ENCODE data around the gene C2orf78. TPM values are rescaled to one million over a fixed set of nuclear protein-coding genes. Genes with fewer than 3 reads are reported as not detected.
A peak's percentile ranks its signal among the peaks of the same experiment; 100 is the strongest.

C2orf78 gene
- total RNA-seq, 2 donors from 2014 or later = not detected

DNA sequence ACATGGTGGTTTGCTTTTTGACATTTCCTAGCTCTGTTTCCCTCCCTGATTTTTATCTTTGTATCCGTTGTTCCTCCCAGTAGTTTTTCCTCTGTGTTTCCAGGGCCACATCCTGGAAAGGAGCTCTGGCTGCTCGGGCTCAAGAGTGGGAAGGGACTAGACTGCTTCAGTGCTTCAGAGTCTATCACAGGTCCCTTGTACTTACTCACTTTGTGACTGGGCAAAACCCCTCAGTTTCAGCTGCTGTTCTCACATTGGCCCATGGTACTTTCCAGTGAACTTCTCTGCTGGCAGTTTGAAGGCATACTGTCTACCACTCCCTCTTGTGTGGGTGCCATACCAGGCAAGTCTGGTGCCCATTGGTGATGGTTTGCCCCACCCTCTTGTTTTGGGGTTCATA lies 37.2 kb downstream of the C2orf78 start:
- Mint-ChIP-seq H3K27me3 (ENCODE audit: low read depth) (peaks cover 22% of the 10 kb centered on the region), H3K4me1 (ENCODE audit: low read depth) (peaks cover 38% of the 10 kb centered on the region), H3K9me3 (no peaks in the 10 kb centered on the region), H3K27ac (peak overlapping the region; percentile 47), H3K4me3 (peak overlapping the region; percentile 72 to 73), H3K36me3 (ENCODE audit: insufficient read depth in 2 of 2) (no peaks in the 10 kb centered on the region)
- DNase-seq (peak; percentile 68), ATAC-seq (replicated peaks in 1 of 2) (peak; percentile 89 to 93)

DNA sequence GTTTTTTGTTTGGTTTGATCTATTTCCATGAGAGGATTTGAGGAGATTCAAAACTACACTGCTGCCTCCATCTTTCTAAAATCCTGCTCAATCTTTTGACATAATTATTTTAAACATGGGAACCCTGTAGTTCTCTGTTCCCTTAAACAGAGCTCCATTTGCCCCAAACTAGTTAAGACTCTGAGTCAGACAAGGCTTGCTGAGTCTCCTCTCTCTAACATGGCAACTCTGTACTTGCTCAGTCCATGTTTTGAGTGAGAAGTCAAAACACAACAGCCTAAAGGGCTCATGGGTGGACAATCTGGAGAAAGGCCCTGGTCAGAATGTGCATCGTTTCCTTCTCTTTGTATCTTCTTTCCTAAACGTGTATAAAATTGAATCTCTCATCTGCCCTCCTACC lies 37.7 kb downstream of the C2orf78 start:
- H3K9me3 Mint-ChIP-seq = no peaks in the 10 kb centered on the region
- peaks cover 38% of the 10 kb centered on the region for H3K4me1 Mint-ChIP-seq (ENCODE audit: low read depth)
- peak overlapping the region; percentile 72 to 73 for H3K4me3 Mint-ChIP-seq
- H3K27ac Mint-ChIP-seq = peak overlapping the region; percentile 47
- H3K27me3 Mint-ChIP-seq (ENCODE audit: low read depth) = peaks cover 22% of the 10 kb centered on the region
- ATAC-seq (replicated peaks in 1 of 2) (peak; percentile 39 to 47), DNase-seq (no peak)
- H3K36me3 Mint-ChIP-seq (ENCODE audit: insufficient read depth in 2 of 2) = no peaks in the 10 kb centered on the region

DNA sequence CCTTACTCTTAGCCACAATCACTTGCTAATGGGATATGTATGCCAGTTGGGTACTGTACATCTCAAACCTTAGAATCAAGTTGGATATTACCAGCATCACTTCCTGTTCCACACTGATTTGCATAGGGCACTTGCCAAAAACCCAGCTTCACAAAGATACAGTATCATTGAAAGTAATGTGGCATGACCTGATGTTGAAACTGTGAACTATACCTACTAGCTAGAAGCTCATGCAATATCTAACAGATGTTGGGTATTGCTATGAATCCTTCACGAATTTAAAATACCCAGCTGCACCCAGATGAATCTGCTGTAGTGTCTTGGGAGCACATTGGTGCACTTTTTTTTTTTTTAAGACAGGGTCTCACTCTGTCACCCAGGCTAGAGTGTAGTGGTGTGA lies 38.3 kb downstream of the C2orf78 start:
- no peaks in the 10 kb centered on the region for H3K9me3 Mint-ChIP-seq
- H3K36me3 Mint-ChIP-seq (ENCODE audit: insufficient read depth in 2 of 2) = no peaks in the 10 kb centered on the region
- H3K4me3 Mint-ChIP-seq = peak overlapping the region; percentile 72 to 73
- H3K4me1 Mint-ChIP-seq (ENCODE audit: low read depth) = peaks cover 42% of the 10 kb centered on the region
- H3K27ac Mint-ChIP-seq = peak overlapping the region; percentile 47
- ATAC-seq (replicated peaks in 1 of 2) (peak; percentile 73 to 74), DNase-seq (peak in 1 of 2 donors; percentile 9)
- peaks cover 22% of the 10 kb centered on the region for H3K27me3 Mint-ChIP-seq (ENCODE audit: low read depth)

DNA sequence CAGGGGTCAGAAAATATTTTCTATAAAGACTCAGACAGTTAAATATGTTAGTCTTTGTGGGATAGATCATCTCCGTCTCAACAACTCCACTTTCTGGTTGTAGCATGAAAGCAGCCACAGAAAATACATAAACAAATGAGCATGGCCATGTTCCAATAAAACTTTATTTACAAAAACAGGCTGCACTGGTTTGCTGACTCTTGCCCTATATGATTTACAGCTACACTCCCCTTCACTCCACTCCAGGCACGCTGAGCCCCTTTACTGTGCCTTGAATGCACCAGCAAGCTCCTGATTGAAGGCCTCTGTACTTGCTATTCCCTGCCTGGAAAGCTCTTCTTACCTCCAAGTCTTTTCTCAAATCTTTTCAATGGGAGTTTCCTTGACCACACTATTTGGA lies 39.0 kb downstream of the C2orf78 start:
- Mint-ChIP-seq H3K9me3 (no peaks in the 10 kb centered on the region), H3K4me1 (ENCODE audit: low read depth) (peaks cover 49% of the 10 kb centered on the region), H3K27ac (no peak overlapping the region), H3K27me3 (ENCODE audit: low read depth) (peaks cover 22% of the 10 kb centered on the region), H3K36me3 (ENCODE audit: insufficient read depth in 2 of 2) (no peaks in the 10 kb centered on the region), H3K4me3 (no peak overlapping the region)
- DNase-seq (no peak), ATAC-seq (replicated peaks in 1 of 2) (no peak)

DNA sequence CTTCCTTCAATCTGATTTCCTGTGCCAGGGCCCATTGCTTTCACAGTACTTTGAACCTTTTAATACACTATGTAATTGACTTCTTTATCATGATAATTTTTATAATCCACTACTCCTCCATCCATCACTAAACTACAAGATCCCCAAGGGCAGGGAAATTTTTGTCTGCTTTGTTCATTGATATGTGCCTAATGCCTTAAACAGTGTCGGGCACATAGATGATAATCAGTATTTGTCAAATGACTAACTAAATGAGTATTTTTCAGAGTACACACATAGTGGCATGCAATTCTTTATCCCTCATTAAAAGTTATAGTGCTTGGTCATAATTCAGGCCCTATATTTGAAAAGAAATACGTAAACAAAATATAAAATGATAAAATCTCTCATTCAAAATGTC lies 39.4 kb downstream of the C2orf78 start:
- ATAC-seq (replicated peaks in 1 of 2) = no peak
- Mint-ChIP-seq H3K4me3 (no peak overlapping the region), H3K4me1 (ENCODE audit: low read depth) (peaks cover 53% of the 10 kb centered on the region), H3K27ac (no peak overlapping the region), H3K36me3 (ENCODE audit: insufficient read depth in 2 of 2) (no peaks in the 10 kb centered on the region), H3K9me3 (no peaks in the 10 kb centered on the region), H3K27me3 (ENCODE audit: low read depth) (peaks cover 22% of the 10 kb centered on the region)
- DNase-seq = no peak

DNA sequence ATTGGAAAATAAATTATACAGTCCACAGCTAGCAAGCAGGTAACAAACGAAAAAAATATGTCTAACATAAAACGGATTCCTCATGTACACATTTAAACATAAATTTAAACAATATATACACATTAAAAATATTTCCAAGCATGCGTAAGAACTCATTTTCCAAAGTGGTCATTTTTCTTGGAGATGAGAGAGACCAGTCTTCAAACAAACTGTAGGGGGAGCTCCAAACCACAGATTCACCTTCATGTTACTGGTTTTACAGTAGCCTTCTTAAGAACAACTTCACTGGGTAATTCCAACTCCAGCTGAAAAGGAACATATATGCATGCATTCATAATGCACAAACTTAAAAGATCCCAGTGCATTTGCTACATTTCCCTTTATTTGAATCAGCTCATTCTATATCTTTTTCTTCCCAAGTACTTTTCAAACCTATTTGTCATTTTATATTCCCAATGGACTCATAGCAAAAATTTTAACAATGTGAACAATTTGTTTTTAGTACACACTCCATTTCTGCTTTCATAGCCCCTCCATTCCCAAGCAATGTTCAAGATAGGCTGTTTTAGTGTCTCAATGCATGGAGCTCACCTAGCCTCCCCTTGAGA lies 40.0 kb downstream of the C2orf78 start:
- no peaks in the 10 kb centered on the region for H3K9me3 Mint-ChIP-seq
- ATAC-seq (replicated peaks in 1 of 2) (no peak), DNase-seq (peak; percentile 30 to 39)
- H3K36me3 Mint-ChIP-seq (ENCODE audit: insufficient read depth in 2 of 2) = no peaks in the 10 kb centered on the region
- peaks cover 20% of the 10 kb centered on the region for H3K27me3 Mint-ChIP-seq (ENCODE audit: low read depth)
- no peak overlapping the region for H3K4me3 Mint-ChIP-seq
- peaks cover 58% of the 10 kb centered on the region for H3K4me1 Mint-ChIP-seq (ENCODE audit: low read depth)
- no peak overlapping the region for H3K27ac Mint-ChIP-seq

DNA sequence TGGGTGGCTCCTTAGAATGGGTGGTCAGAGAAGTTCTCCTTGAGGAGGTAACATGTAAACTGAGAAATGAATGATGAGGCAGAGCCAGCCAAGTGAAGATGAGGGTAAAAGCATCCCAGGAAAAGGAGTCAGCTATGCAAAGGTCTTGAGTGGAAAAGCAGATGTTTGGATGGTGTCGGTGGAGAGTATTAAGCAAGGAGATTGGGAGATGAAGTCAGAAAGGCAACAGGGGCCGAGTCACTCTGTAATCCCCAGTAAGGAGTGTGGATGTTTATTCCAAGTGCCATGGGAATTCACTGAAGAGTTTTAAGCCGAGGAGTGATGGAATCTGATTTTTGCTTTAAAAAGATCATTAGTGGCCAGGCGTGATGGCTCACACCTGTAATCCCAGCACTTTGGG lies 41.4 kb downstream of the C2orf78 start:
- no peak for ATAC-seq (replicated peaks in 1 of 2)
- H3K27me3 Mint-ChIP-seq (ENCODE audit: low read depth) = peaks cover 9% of the 10 kb centered on the region
- DNase-seq = no peak
- H3K27ac Mint-ChIP-seq = no peak overlapping the region
- no peaks in the 10 kb centered on the region for H3K9me3 Mint-ChIP-seq
- H3K4me3 Mint-ChIP-seq = no peak overlapping the region
- H3K36me3 Mint-ChIP-seq (ENCODE audit: insufficient read depth in 2 of 2) = peaks cover 1 to 3% of the 10 kb centered on the region in 2 donors
- peaks cover 70% of the 10 kb centered on the region for H3K4me1 Mint-ChIP-seq (ENCODE audit: low read depth)

DNA sequence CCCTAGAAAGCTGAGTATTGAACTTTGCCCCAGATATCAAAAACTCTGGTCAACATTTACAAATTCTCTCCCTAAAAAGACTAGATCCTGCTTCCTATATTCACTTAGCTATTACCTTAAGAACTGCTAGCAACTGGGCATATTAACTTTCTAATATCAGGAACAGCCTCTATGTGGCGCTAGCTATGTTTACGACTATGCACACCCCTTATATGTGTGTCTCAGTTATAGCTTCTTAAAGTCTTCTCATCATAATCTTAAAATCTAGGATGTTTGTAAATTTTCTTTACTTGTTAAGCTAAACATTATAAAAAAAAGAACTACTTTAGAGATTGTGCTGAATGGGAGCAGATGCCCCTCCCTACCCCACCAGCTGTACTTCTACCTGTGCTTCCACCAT lies 43.0 kb downstream of the C2orf78 start:
- peaks cover 3 to 9% of the 10 kb centered on the region in 2 donors for H3K36me3 Mint-ChIP-seq (ENCODE audit: insufficient read depth in 2 of 2)
- H3K27me3 Mint-ChIP-seq (ENCODE audit: low read depth) = no peaks in the 10 kb centered on the region
- peak overlapping the region; percentile 77 to 98 for H3K4me3 Mint-ChIP-seq
- DNase-seq (no peak), ATAC-seq (replicated peaks in 1 of 2) (no peak)
- H3K4me1 Mint-ChIP-seq (ENCODE audit: low read depth) = peaks cover 70% of the 10 kb centered on the region
- H3K27ac Mint-ChIP-seq = peak overlapping the region; percentile 56
- no peaks in the 10 kb centered on the region for H3K9me3 Mint-ChIP-seq

DNA sequence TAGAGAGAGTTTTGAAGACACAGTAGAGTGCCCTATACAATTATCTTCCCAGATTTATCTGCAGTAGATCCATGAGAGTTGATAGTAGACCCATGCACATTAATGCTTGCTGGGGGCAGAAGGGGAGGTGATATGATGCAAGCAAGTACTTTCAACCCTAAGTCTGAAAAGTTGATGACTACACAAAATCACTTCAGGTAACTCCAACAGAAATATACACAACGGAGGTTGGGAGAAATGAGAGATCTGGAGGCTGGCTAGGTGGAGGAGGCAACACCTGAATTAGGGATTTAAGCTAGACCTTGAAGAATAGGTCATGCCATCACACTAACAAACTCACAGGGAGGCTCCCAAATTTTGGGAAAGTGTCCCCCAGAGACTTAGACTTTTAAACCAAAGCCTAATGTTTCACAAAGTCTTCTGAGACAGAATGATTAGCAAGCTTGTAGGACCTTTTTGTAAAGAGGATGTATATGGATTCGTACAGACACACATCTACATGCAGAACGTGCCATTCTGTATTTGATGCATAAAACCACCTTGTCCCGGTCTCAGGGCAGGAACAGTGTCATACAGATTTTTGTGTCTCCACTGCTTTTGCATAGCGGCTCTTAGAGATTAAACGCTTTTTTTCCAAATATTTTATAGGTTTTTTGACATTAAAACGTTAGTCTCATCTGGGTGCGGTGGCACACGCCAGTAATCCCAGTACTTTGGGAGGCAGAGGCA lies 43.8 kb downstream of the C2orf78 start:
- H3K9me3 Mint-ChIP-seq = no peaks in the 10 kb centered on the region
- H3K27me3 Mint-ChIP-seq (ENCODE audit: low read depth) = no peaks in the 10 kb centered on the region
- peak overlapping the region; percentile 56 for H3K27ac Mint-ChIP-seq
- peak overlapping the region; percentile 90 to 98 for H3K4me3 Mint-ChIP-seq
- no peak for ATAC-seq (replicated peaks in 1 of 2)
- no peak for DNase-seq
- H3K4me1 Mint-ChIP-seq (ENCODE audit: low read depth) = peaks cover 70% of the 10 kb centered on the region
- H3K36me3 Mint-ChIP-seq (ENCODE audit: insufficient read depth in 2 of 2) = peaks cover 7 to 14% of the 10 kb centered on the region in 2 donors

DNA sequence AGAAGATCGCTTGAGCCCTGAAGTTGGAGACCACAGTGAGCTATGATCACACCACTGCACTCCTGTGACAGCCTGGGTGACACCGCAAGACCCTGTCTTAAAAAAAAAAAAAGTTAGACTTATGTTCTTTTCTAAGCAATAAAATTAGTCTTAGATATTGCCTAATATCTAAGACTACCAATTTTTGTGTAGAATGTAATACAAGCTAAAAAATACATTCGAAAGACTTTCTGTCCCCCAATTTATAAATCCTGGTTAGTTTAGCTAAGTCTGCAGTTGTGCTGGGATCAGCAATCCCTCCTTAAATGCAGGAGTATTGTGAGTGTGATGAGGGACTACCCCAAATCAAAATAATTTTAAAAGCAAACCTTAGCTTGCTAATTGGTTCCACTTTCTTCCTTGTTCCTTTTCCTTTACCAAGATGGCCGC lies 44.4 kb downstream of the C2orf78 start:
- Mint-ChIP-seq H3K9me3 (no peaks in the 10 kb centered on the region), H3K4me1 (ENCODE audit: low read depth) (peaks cover 67% of the 10 kb centered on the region), H3K27ac (peak overlapping the region; percentile 98), H3K4me3 (peak overlapping the region; percentile 90 to 98), H3K36me3 (ENCODE audit: insufficient read depth in 2 of 2) (peaks cover 7 to 17% of the 10 kb centered on the region in 2 donors), H3K27me3 (ENCODE audit: low read depth) (no peaks in the 10 kb centered on the region)
- DNase-seq = no peak
- no peak for ATAC-seq (replicated peaks in 1 of 2)

DNA sequence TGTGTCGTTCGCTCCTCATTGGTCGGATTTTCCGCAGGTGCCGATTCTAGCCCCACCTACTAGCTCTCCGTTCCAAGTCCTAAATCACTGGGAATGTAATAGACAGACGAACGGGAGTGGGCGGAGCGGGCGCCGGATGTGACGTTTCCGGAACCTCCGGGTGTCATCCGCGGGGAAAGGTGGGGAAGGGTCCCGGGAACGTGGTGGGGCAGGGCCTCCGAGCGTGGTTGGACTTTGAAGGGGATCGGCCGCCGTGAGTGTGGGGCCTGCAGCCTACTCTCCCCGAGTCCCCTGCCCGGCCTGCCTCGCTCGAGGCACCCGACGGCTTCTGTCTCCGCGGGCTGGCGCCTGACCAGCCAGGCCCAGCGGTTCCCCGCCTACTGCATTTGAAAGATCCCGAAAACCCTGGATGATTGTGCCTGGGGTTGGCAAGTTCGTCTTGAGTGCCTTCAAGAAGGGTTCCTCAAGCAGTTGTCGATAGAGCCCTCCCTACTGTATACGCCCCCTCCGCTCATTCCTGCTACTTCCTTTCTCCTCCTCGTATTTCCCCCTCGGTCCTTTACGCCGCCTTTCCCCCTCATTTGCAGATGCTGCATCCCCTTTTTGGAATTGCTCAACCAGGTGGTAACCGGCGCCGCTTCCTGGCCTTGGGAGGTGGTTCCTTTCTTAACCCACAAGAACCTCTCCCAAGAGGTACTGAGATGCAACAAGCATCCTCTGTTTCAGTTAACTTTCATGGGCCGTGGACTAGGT lies 45.0 kb downstream of the C2orf78 start, which contains the start of gene STAMBP:
Gene STAMBP, plus strand, starts transcription at position 144 of the 753 bp plus-strand sequence. CDS start 1,896 bp downstream, outside the sequence.
- Mint-ChIP-seq H3K27ac (peak within 1 kb of the TSS; percentile 98), H3K4me3 (peak within 1 kb of the TSS; percentile 90 to 98), H3K4me1 (ENCODE audit: low read depth) (peaks cover 63% of the 10 kb centered on the region)

DNA sequence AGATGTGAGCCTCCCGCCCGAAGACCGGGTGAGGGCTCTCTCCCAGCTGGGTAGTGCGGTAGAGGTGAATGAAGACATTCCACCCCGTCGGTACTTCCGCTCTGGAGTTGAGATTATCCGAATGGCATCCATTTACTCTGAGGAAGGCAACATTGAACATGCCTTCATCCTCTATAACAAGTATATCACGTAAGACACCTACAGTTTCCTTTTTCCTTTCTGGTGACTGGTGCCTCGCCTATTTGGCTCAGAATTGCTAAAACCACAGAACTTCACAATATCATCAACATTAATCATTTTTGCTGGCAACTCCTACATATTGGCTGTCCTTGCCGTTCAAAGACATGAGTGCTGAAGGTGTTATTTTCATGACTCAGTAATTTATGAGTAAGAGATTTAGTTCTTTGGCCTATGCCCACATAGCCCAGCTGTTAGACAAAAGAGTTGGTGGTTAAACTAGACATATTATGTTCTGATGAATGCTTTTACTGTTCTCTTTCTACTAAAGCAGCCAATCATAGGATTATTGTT lies 47.0 kb downstream of the C2orf78 start:
- Mint-ChIP-seq H3K27ac (peak overlapping the region; percentile 98), H3K4me1 (ENCODE audit: low read depth) (peaks cover 59% of the 10 kb centered on the region), H3K36me3 (ENCODE audit: insufficient read depth in 2 of 2) (peaks cover 14 to 29% of the 10 kb centered on the region in 2 donors), H3K4me3 (peak overlapping the region; percentile 90 to 98), H3K9me3 (no peaks in the 10 kb centered on the region), H3K27me3 (ENCODE audit: low read depth) (no peaks in the 10 kb centered on the region)
- DNase-seq (peak; percentile 45 to 47), ATAC-seq (replicated peaks in 1 of 2) (peak; percentile 81 to 83)

More for the DNA sequence above, 45.0 kb downstream of the C2orf78 start, which contains the start of gene STAMBP:
- peak; percentile 89 to 90 for DNase-seq
- no peaks in the 10 kb centered on the region for H3K27me3 Mint-ChIP-seq (ENCODE audit: low read depth)
- H3K36me3 Mint-ChIP-seq (ENCODE audit: insufficient read depth in 2 of 2) = peaks cover 7 to 18% of the 10 kb centered on the region in 2 donors
- ATAC-seq (replicated peaks in 1 of 2) = peak; percentile 76 to 77
- H3K9me3 Mint-ChIP-seq = no peaks in the 10 kb centered on the region

DNA sequence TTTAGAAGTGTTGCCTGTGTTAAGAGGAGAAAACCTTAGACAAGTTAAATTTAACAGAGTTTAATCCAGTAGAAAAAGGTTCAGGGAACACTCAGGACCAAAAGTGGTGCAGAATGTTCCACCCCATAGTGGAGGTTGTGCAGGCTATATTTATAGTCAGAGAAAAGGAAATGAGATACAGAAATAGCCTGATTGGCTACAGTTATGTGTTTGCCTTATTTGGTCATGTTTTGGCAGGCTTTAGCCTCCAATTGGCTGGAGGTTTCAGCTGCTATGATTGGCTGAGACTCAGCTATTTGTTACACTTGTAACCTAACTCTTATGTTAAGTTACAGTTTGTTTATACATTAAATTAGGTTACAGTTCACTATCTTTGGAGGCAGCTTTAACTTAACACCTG lies 48.9 kb downstream of the C2orf78 start:
- peak overlapping the region in 1 of 2 donors; percentile 14 for H3K4me3 Mint-ChIP-seq
- no peaks in the 10 kb centered on the region for H3K27me3 Mint-ChIP-seq (ENCODE audit: low read depth)
- DNase-seq = no peak
- H3K4me1 Mint-ChIP-seq (ENCODE audit: low read depth) = peaks cover 48% of the 10 kb centered on the region
- peaks cover 14 to 31% of the 10 kb centered on the region in 2 donors for H3K36me3 Mint-ChIP-seq (ENCODE audit: insufficient read depth in 2 of 2)
- H3K27ac Mint-ChIP-seq = no peak overlapping the region
- no peaks in the 10 kb centered on the region for H3K9me3 Mint-ChIP-seq
- no peak for ATAC-seq (replicated peaks in 1 of 2)

All from activated T-cell treated with anti-CD3 and anti-CD28 coated beads, Interleukin-2, amount 50 U/mL, for 72 hours (primary cell).